B cell (primary cell): ENCODE data around the gene THAP8.

Experiments used
- CTCF ChIP-seq: fragments of 200-600 bp; IDR thresholded peaks from one replicate; pipeline ENCODE4 v1.8.0; 2022; ENCODE audit warnings: antibody characterized with exemption, mild to moderate bottlenecking
- EZH2 ChIP-seq: IDR thresholded peaks from 2 replicates; pipeline ENCODE4 v1.6.1; 2012; ENCODE audit warnings: borderline replicate concordance, low read depth, mild to moderate bottlenecking, moderate library complexity, low read length; ENCODE audit not compliant: insufficient read depth, poor library complexity, severe bottlenecking

- TF ChIP-seq EZH2, result no peak
- TF ChIP-seq CTCF, result no peak
Observed at GRCh38 chr19:36101550-36102327, 47.7 kb upstream of the THAP8 start.
